Liver (tissue), 9 donors: Measurements from ENCODE around the gene ABCB9. TPM values are rescaled to one million over a fixed set of nuclear protein-coding genes. Genes with fewer than 3 reads are reported as not detected.

Experiments
- DNase-seq: peaks from one replicate; pipeline ENCODE4 v3.0.0-alpha.2; 2017; ENCODE audit warnings: low spot score
- H3K27ac ChIP-seq, 2 donors: one replicate each; pipeline ENCODE4 v1.7.0; 2013; ENCODE audit warnings: inconsistent platforms in 2 of 2, low read length in 2 of 2, control low read depth in 1 of 2, low read depth in 1 of 2, mild to moderate bottlenecking in 1 of 2
- H3K27me3 ChIP-seq, 4 donors: one replicate each; pipeline versions ENCODE4 v1.6.1 to v1.7.0; 2013; ENCODE audit warnings: low read length in 3 of 4, inconsistent platforms in 1 of 4, mild to moderate bottlenecking in 1 of 4, moderate library complexity in 1 of 4; ENCODE audit not compliant: control insufficient read depth in 4 of 4, insufficient read depth in 4 of 4
- H3K36me3 ChIP-seq, 4 donors: one replicate each; pipeline versions ENCODE4 v1.6.1 to v1.7.0; 2013; ENCODE audit warnings: low read length in 3 of 4, mild to moderate bottlenecking in 3 of 4, low read depth in 1 of 4, moderate library complexity in 1 of 4; ENCODE audit not compliant: control insufficient read depth in 4 of 4, insufficient read depth in 3 of 4
- H3K4me1 ChIP-seq, 4 donors: one replicate each; pipeline versions ENCODE4 v1.6.1 to v1.7.0; 2013; ENCODE audit warnings: low read length in 3 of 4, mild to moderate bottlenecking in 3 of 4, moderate library complexity in 1 of 4; ENCODE audit not compliant: control insufficient read depth in 4 of 4, insufficient read depth in 4 of 4
- H3K4me3 ChIP-seq, 3 donors: one replicate each; pipeline versions ENCODE4 v1.6.1 to v1.7.0; 2013; ENCODE audit warnings: low read length in 3 of 3, control low read depth in 1 of 3, low read depth in 1 of 3, mild to moderate bottlenecking in 1 of 3
- H3K9ac ChIP-seq, 2 donors: one replicate each; pipeline ENCODE4 v1.7.0; 2013; ENCODE audit warnings: low read length in 2 of 2, mild to moderate bottlenecking in 2 of 2, moderate library complexity in 2 of 2, control low read depth in 1 of 2, low read depth in 1 of 2
- H3K9me3 ChIP-seq, 4 donors: one replicate each; pipeline versions ENCODE4 v1.6.1 to v1.7.0; 2013; ENCODE audit warnings: low read length in 3 of 4; ENCODE audit not compliant: control insufficient read depth in 4 of 4
- ATF3 ChIP-seq: IDR thresholded peaks from 2 replicates; pipeline ENCODE4 v1.6.1; 2016; ENCODE audit warnings: antibody characterized with exemption
- CTCF ChIP-seq: fragments of 150-350 bp; IDR thresholded peaks from 2 replicates; pipeline ENCODE4 v1.5.1; 2017; ENCODE audit warnings: improper control_type of control experiment, low read depth, low read length; ENCODE audit not compliant: missing input control
- EGR1 ChIP-seq, 2 donors: IDR thresholded peaks; 2 replicates each; pipeline ENCODE4 v1.6.1; 2016 to 2018; ENCODE audit warnings: antibody characterized with exemption in 2 of 2, low read depth in 2 of 2
- FOXA1 ChIP-seq: IDR thresholded peaks from 2 replicates; pipeline ENCODE4 v1.6.1; 2016; ENCODE audit warnings: antibody characterized with exemption
- FOXA2 ChIP-seq: IDR thresholded peaks from 2 replicates; pipeline ENCODE4 v1.6.1; 2016; ENCODE audit warnings: antibody characterized with exemption
- GABPA ChIP-seq, 2 donors: IDR thresholded peaks in 1 of 2; conservative IDR thresholded peaks in 1 of 2; 2 replicates each; pipeline ENCODE4 v1.6.1; 2016; ENCODE audit warnings: antibody characterized with exemption in 2 of 2, mild to moderate bottlenecking in 1 of 2, moderate library complexity in 1 of 2
- HNF4A ChIP-seq, 2 donors: conservative IDR thresholded peaks; 2 replicates each; pipeline ENCODE4 v1.6.1; 2016; ENCODE audit warnings: antibody characterized with exemption in 2 of 2, mild to moderate bottlenecking in 2 of 2
- HNF4G ChIP-seq: IDR thresholded peaks from 2 replicates; pipeline ENCODE4 v1.6.1; 2016; ENCODE audit warnings: antibody characterized with exemption
- JUND ChIP-seq, 2 donors: IDR thresholded peaks; 2 replicates each; pipeline ENCODE4 v1.6.1; 2016; ENCODE audit warnings: antibody characterized with exemption in 2 of 2
- MAX ChIP-seq: IDR thresholded peaks from 2 replicates; pipeline ENCODE4 v1.6.1; 2016; ENCODE audit warnings: antibody characterized with exemption
- NR2F2 ChIP-seq: IDR thresholded peaks from 2 replicates; pipeline ENCODE4 v1.6.1; 2016; ENCODE audit warnings: antibody characterized with exemption
- RAD21 ChIP-seq, 2 donors: IDR thresholded peaks; 2 replicates each; pipeline ENCODE4 v1.6.1; 2016; ENCODE audit warnings: antibody characterized with exemption in 2 of 2, mild to moderate bottlenecking in 2 of 2
- REST ChIP-seq: IDR thresholded peaks from 2 replicates; pipeline ENCODE4 v1.6.1; 2016; ENCODE audit warnings: antibody characterized with exemption, mild to moderate bottlenecking
- RXRA ChIP-seq, 2 donors: IDR thresholded peaks; 2 replicates each; pipeline ENCODE4 v1.6.1; 2017 to 2018; ENCODE audit warnings: antibody characterized with exemption in 2 of 2, mild to moderate bottlenecking in 1 of 2
- SP1 ChIP-seq: IDR thresholded peaks from 2 replicates; pipeline ENCODE4 v1.6.1; 2018; ENCODE audit warnings: antibody characterized with exemption, mild to moderate bottlenecking
- TAF1 ChIP-seq: conservative IDR thresholded peaks from 2 replicates; pipeline ENCODE4 v1.6.1; 2016; ENCODE audit warnings: antibody characterized with exemption, mild to moderate bottlenecking
- YY1 ChIP-seq: IDR thresholded peaks from 2 replicates; pipeline ENCODE4 v1.6.1; 2016; ENCODE audit warnings: antibody characterized with exemption, mild to moderate bottlenecking
- ZBTB33 ChIP-seq: IDR thresholded peaks from 2 replicates; pipeline ENCODE4 v1.6.1; 2016; ENCODE audit warnings: antibody characterized with exemption
- WGBS: extraction: QIAGEN DNeasy Blood & Tissue Kit; methylation state at CpG from one replicate; pipeline ENCODE4 v1.1.7; 2013; 5-methylcytosine and 5-hydroxymethylcytosine counted together
- polyA plus RNA-seq, 2 donors: library from polyadenylated mRNA; stranded (reverse) in 1 of 2; unstranded in 1 of 2; fragments of 200-250 nt in 1 of 2; fragments of >200 nt in 1 of 2; fragmentation: Nextera tagmentation in 1 of 2; extraction: Ambion mirVana in 1 of 2; gene quantifications; one replicate each; pipeline versions ENCODE4 v1.2.1 to v1.2.3, GENCODE V29; 2013 to 2015
- total RNA-seq, 2 donors: library from RNA; depleted of rRNA; stranded (reverse); fragments of >200 nt; gene quantifications; one replicate each; pipeline ENCODE4 v1.2.3, GENCODE V29; 2014
- donor health status: healthy.
- donor health status: healthy.
- donor health status: healthy.
- donor health status: healthy.
- donor health status: healthy.

The ABCB9 gene
- total and polyA plus RNA-seq, 4 donors = 0.29 to 3.3 (median 1.3) TPM

- Histone ChIP-seq H3K9me3 (no peaks in the 10 kb centered on the region), H3K9ac (no peak overlapping the region), H3K36me3 (no peaks in the 10 kb centered on the region), H3K4me3 (no peak overlapping the region), H3K27me3 (no peaks in the 10 kb centered on the region), H3K27ac (no peak overlapping the region), H3K4me1 (peaks cover 0 to 17% (median 9%) of the 10 kb centered on the region in 4 donors)
- WGBS = 82% methylated on average over 11 of the region's 11 CpGs
- no peak for TF ChIP-seq ZBTB33
- no peak for TF ChIP-seq JUND (IDR thresholded peaks at IDR 0.05)
- no peak for TF ChIP-seq TAF1
- no peak for TF ChIP-seq SP1
- TF ChIP-seq RXRA (IDR thresholded peaks at IDR 0.05) = no peak
- no peak for TF ChIP-seq GABPA (IDR thresholded peaks at IDR 0.05 in 1 of 2, conservative IDR thresholded peaks at IDR 0.05 in 1 of 2)
- TF ChIP-seq CTCF = no peak
- no peak for TF ChIP-seq FOXA2
- TF ChIP-seq YY1 = no peak
- TF ChIP-seq RAD21 (IDR thresholded peaks at IDR 0.05) = no peak
- TF ChIP-seq NR2F2 = no peak
- TF ChIP-seq HNF4G = no peak
- TF ChIP-seq REST = no peak
- no peak for TF ChIP-seq HNF4A (conservative IDR thresholded peaks at IDR 0.05)
- TF ChIP-seq ATF3 = no peak
- TF ChIP-seq MAX = no peak
- no peak for TF ChIP-seq FOXA1
- no peak for TF ChIP-seq EGR1 (IDR thresholded peaks at IDR 0.05; ENCODE audit: low read depth in 2 of 2)
- no peak for DNase-seq
Measured at GRCh38 chr12:122882908-122883558, 83.2 kb downstream of the ABCB9 start.
